GM19324 (cell line): ENCODE results near the gene INS.

Source experiments
- ATAC-seq: cut with Tn5 transposase; IDR thresholded peaks from one replicate; pipeline ENCODE4 v1.9.1; 2021; ENCODE audit warnings: mild to moderate bottlenecking, moderate library complexity; ENCODE audit not compliant: unreplicated experiment, low FRiP score

Gene INS

DNA sequence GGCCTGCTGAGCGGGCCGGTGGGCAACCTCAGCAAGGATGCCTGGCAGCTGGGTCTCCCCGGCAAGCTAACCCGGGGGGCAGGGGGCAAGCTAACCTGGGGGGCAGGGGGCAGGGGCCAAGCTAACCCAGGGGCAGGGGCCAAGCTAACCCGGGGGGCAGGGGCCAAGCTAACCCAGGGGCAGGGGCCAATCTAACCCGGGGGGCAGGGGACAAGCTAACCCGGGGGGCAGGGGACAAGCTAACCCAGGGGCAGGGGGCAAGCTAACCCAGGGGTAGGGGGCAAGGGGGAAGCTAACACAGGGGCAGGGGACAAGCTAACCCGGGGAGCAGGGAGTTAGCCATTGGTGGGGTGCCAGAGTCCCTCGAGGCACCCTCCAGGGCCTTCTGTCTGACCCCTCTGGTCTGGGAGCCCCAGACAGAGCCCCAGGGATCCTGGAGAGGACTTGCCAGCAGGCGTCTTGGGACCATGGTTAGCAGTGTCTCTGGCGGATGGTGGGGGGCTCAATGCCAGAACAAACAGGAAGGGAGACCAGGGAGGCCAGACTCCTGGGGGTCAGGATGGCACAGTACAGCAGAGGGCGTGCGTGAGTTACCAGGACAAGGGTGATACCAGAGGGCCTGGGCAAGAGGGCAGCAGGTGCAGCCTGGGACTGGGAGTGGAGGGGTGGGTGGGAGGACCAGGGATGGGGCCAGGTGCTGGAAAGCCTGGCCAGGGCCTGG, 37.9 kb downstream of the INS start:
- ATAC-seq: no peak

GRCh38 chr11:2122222-2122906, 38.6 kb downstream of the INS start:
- no peak for ATAC-seq

DNA sequence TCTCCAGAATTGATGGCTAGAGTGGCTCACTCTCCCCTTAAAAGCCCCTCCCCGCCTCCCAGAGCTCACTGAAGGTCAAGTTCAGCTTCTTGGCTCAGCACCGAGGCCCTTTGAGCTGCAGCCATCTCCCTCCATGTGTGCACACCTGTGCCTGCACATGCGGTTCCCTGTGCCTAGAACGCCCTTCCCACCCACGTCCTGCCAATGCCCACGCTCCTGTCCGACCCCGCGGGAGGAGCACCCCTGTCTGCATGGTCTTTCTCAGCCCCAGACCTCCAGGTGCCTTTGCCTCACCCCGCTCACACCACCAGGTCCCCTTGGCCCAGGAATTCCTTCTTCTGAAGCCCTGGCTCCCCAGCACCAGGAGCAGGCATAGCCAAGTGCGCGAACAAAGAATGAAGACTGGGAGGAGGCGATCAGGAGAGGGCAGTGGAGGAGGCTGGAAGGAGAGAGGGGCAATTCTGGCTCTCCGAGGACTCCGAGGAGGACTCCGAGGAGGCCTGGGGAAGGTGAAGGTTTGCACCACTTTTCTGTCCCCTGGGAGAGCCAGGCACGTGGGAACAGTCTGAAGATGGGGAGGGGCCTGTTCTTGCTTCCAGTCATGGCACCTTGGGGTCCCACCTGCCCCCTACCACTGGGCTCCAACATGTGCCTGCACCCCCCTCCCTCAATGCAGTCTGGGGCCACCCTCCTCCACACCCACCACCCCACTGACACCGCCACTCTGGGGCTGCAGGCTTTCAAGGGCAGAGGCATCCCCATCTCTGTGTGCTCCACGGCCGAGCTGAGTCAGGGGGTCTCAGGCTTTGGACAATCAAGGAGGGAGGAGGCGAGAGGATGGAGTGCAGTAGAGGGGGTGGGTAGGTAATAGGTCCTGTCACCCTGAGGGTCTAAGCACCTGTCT, 39.5 kb downstream of the INS start:
- ATAC-seq: no peak

- ATAC-seq: no peak
Observed at GRCh38 chr11:2120359-2121100, 40.5 kb downstream of the INS start.

DNA sequence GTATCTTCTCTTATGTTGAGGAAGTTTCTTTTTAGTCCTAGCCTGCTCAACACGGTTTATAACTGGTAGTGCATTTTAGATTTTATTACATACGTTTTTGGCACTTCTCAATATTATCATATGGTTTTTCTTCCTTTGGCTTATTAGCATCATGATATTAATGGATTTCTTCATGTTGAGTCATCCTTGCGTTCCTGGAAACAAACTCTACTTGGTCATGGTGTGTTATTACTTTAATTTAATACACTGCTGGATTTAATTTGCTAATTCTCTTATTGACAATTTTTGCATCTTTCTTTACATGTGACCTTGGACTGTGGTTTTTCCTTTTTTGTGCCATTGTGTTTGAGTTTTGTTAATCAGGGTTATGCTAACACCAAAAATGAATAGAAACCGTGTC, 42.3 kb downstream of the INS start:
- ATAC-seq: no peak

DNA sequence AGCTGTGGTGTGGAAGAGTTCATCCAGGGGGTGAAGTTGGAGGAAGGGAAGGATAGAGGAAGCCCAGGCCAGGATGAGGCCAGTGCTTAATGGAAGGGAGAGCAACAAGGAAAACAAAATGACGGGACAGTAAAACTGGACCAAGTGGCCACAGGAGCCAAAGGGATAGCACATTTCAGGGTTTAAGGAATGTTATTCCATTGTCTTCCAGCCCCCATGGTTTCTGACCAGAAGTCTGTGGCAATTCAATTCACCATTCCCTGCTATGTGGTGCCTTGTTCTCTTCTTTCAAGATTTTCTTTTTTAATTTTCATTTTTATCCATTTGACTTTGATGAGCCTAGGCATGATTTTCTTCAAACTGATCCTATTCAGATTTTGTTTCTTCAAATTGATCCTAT, 44.3 kb downstream of the INS start:
- ATAC-seq: no peak

GRCh38 chr11:2115308-2115707, 45.7 kb downstream of the INS start:
- ATAC-seq: no peak

- ATAC-seq: no peak
Observed at GRCh38 chr11:2114430-2115241, 46.4 kb downstream of the INS start.

DNA sequence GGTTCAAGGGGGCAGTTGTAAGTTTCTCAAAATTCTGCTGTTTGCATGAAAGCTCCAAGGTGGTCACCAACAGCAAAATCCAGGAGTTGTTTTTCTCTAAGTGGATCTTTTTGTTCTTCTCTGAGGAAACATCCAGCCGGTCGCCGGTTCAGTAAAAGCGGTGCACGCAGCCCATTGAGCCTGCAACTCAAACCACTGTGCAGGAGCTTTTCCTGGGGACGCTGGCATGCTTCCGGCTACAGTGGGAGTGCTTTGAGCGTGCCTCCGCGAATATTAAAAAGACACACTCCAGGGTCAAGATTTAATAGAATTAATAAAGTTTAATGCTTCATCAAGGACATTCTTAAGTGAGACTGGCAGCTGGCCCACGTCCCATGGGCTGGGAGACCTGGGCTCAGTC, 47.2 kb downstream of the INS start:
- no peak for ATAC-seq

GRCh38 chr11:2110521-2110920, 50.5 kb downstream of the INS start:
- no peak for ATAC-seq
